Measurements from ENCODE around the gene GEMIN4. TPM values are rescaled to one million over a fixed set of nuclear protein-coding genes. Genes with fewer than 3 reads are reported as not detected.

The GEMIN4 gene
- polyA plus RNA-seq, 3 donors = 8.8 to 10.6 (median 10.1) TPM

GRCh38 chr17:737561-738113 is 14.4 kb downstream of the GEMIN4 start:
- Histone ChIP-seq H3K9me3 (replicated peaks in 1 of 2; ENCODE audit: control insufficient read depth in 1 of 2, insufficient read depth in 1 of 2, low read length in 2 of 2) (peaks cover 0 to 8% of the 10 kb centered on the region in 2 donors), H2AFZ (ENCODE audit: insufficient read depth, low read depth, low read length, poor library complexity, severe bottlenecking) (no peak overlapping the region), H3K4me1 (ENCODE audit: control insufficient read depth in 1 of 2, insufficient read depth in 2 of 2, low read length in 2 of 2) (peaks cover 24 to 26% of the 10 kb centered on the region in 2 donors), H3K9ac (ENCODE audit: insufficient read depth, low read length, poor library complexity, severe bottlenecking) (no peak overlapping the region), H4K20me1 (ENCODE audit: insufficient read depth, low read length) (no peaks in the 10 kb centered on the region), H3K4me2 (replicated peaks; ENCODE audit: extremely low read depth, low read length, poor library complexity, severe bottlenecking) (no peak overlapping the region), H3K27ac (ENCODE audit: low read depth in 1 of 2, low read length in 2 of 2) (no peak overlapping the region), H3K36me3 (replicated peaks in 1 of 2; ENCODE audit: control insufficient read depth in 1 of 2, insufficient read depth in 2 of 2, low read length in 2 of 2) (peaks cover 3 to 8% of the 10 kb centered on the region in 2 donors), H3K27me3 (ENCODE audit: control insufficient read depth in 2 of 2, insufficient read depth in 2 of 2, low read length in 2 of 2) (peaks cover 10 to 21% of the 10 kb centered on the region in 2 donors), H3K4me3 (replicated peaks in 1 of 3; ENCODE audit: low read depth in 2 of 3, low read length in 3 of 3) (no peak overlapping the region), H3K79me2 (ENCODE audit: insufficient read depth, low read length) (no peaks in the 10 kb centered on the region)
- H3K4me3 Mint-ChIP-seq = no peak overlapping the region
- intact Hi-C loops (cut with micrococcal nuclease) = no loop called here
- WGBS (ENCODE audit: insufficient coverage) = 97% methylated on average over 9 of the region's 13 CpGs
- TF ChIP-seq CTCF (IDR thresholded peaks at IDR 0.05) = no peak
- H3K9me3 Mint-ChIP-seq = peaks cover 0 to 7% (median 4%) of the 10 kb centered on the region in 7 donors
- DNase-seq = no peak
- H3K36me3 Mint-ChIP-seq = peaks cover 18 to 22% of the 10 kb centered on the region in 2 donors
- peaks cover 24% of the 10 kb centered on the region for H3K4me1 Mint-ChIP-seq
- no peak overlapping the region for H3K27ac Mint-ChIP-seq
- peaks cover 18 to 23% (median 22%) of the 10 kb centered on the region in 3 donors for H3K27me3 Mint-ChIP-seq (ENCODE audit: low read depth in 3 of 3)

- no peak overlapping the region for H2AFZ ChIP-seq (ENCODE audit: insufficient read depth, low read depth, low read length, poor library complexity, severe bottlenecking)
- peak overlapping the region in 2 of 7 donors; percentile 63 to 77 for H3K27ac Mint-ChIP-seq
- no peak for TF ChIP-seq CTCF (IDR thresholded peaks at IDR 0.05)
- H3K4me1 ChIP-seq (ENCODE audit: control insufficient read depth in 1 of 2, insufficient read depth in 2 of 2, low read length in 2 of 2) = peaks cover 10 to 16% of the 10 kb centered on the region in 2 donors
- H3K9me3 Mint-ChIP-seq = peaks cover 0 to 13% (median 5%) of the 10 kb centered on the region in 7 donors
- peaks cover 35 to 46% (median 36%) of the 10 kb centered on the region in 3 donors for H3K27me3 Mint-ChIP-seq (ENCODE audit: low read depth in 3 of 3)
- intact Hi-C loops (cut with micrococcal nuclease) = no loop called here
- peaks cover 2 to 3% of the 10 kb centered on the region in 2 donors for H3K36me3 Mint-ChIP-seq
- H3K9me3 ChIP-seq (replicated peaks in 1 of 2; ENCODE audit: control insufficient read depth in 1 of 2, insufficient read depth in 1 of 2, low read length in 2 of 2) = peaks cover 0 to 8% of the 10 kb centered on the region in 2 donors
- no peak overlapping the region for H3K4me3 ChIP-seq (replicated peaks in 1 of 3; ENCODE audit: low read depth in 2 of 3, low read length in 3 of 3)
- peak overlapping the region; percentile 84 for H3K4me2 ChIP-seq (replicated peaks; ENCODE audit: extremely low read depth, low read length, poor library complexity, severe bottlenecking)
- no peak overlapping the region for H3K9ac ChIP-seq (ENCODE audit: insufficient read depth, low read length, poor library complexity, severe bottlenecking)
- WGBS (ENCODE audit: insufficient coverage) = 89% methylated on average over 6 of the region's 10 CpGs
- no peak overlapping the region for H3K27ac ChIP-seq (ENCODE audit: low read depth in 1 of 2, low read length in 2 of 2)
- H3K36me3 ChIP-seq (replicated peaks in 1 of 2; ENCODE audit: control insufficient read depth in 1 of 2, insufficient read depth in 2 of 2, low read length in 2 of 2) = no peaks in the 10 kb centered on the region
- H3K4me3 Mint-ChIP-seq = peak overlapping the region; percentile 2 to 91
- no peaks in the 10 kb centered on the region for H3K79me2 ChIP-seq (ENCODE audit: insufficient read depth, low read length)
- peaks cover 20 to 38% of the 10 kb centered on the region in 2 donors for H3K27me3 ChIP-seq (ENCODE audit: control insufficient read depth in 2 of 2, insufficient read depth in 2 of 2, low read length in 2 of 2)
- no peaks in the 10 kb centered on the region for H4K20me1 ChIP-seq (ENCODE audit: insufficient read depth, low read length)
- peaks cover 10% of the 10 kb centered on the region for H3K4me1 Mint-ChIP-seq
- DNase-seq = no peak
Measured at GRCh38 chr17:733743-734142, 18.3 kb downstream of the GEMIN4 start.

All from CD14-positive monocyte (primary cell).